Endothelial cell of umbilical vein (primary cell): ENCODE data around the gene KCNC1. TPM values are rescaled to one million over a fixed set of nuclear protein-coding genes. Genes with fewer than 3 reads are reported as not detected.

Experiments
- BruUV-seq: library from RNA; stranded (reverse); fragments of 400-500 nt; replicated peaks from 2 replicates; lab custom pipeline; 2021; lab: Mats Ljungman, UMichigan
- CTCF ChIA-PET: fragments of 300-600, 350-600 bp; sonication (Branson Sonifier 250); formaldehyde crosslinking; loops from one replicate; lab custom pipeline; 2021; ENCODE audit warnings: antibody characterized with exemption, inconsistent platforms; lab: Charles Lee
- POLR2A ChIA-PET: fragments of 300-600, 350-600 bp; sonication (Branson Sonifier 250); formaldehyde crosslinking; loops from one replicate; lab custom pipeline; 2021; ENCODE audit warnings: antibody characterized with exemption, inconsistent platforms; lab: Charles Lee
- DNase-seq: peaks from one replicate; pipeline ENCODE4 v3.0.0-alpha.2; 2011; ENCODE audit warnings: low read depth, low spot score
- FAIRE-seq: peaks from 2 replicates; lab custom pipeline; 2011; peaks lifted over from hg19 to GRCh38; lab: Jason Lieb, UNC
- H2AFZ ChIP-seq: 2 replicates; pipeline ENCODE4 v1.6.0; 2012; ENCODE audit warnings: low read depth, low read length, control low read depth, inconsistent platforms
- H3K27ac ChIP-seq: 2 replicates; pipeline ENCODE4 v1.5.1; 2011; ENCODE audit warnings: low read depth, mild to moderate bottlenecking, control low read depth, low read length, moderate library complexity; ENCODE audit not compliant: insufficient read depth
- H3K27me3 ChIP-seq, 2 experiments: 2 replicates each; pipeline versions ENCODE4 v1.6.0 to v1.6.1; 2011; ENCODE audit warnings: low read length in 2 of 2, mixed read lengths in 1 of 2; ENCODE audit not compliant: control insufficient read depth in 2 of 2, insufficient read depth in 2 of 2
- H3K36me3 ChIP-seq, 2 experiments: 2 replicates in 1 of 2; 3 replicates in 1 of 2; pipeline ENCODE4 v1.5.1; 2011; ENCODE audit warnings: low read length in 2 of 2, mild to moderate bottlenecking in 1 of 2, moderate library complexity in 1 of 2; ENCODE audit not compliant: control insufficient read depth in 2 of 2, insufficient read depth in 2 of 2; ENCODE audit errors: extremely low read depth in 1 of 2
- H3K4me1 ChIP-seq: 3 replicates; pipeline ENCODE4 v1.5.1; 2011; ENCODE audit warnings: mild to moderate bottlenecking, low read length; ENCODE audit not compliant: control insufficient read depth, insufficient read depth; ENCODE audit errors: extremely low read depth
- H3K4me2 ChIP-seq: 2 replicates; pipeline ENCODE4 v1.6.1; 2011; ENCODE audit warnings: low read length, control low read depth, mixed read lengths; ENCODE audit not compliant: insufficient read depth
- H3K4me3 ChIP-seq, 3 experiments: fragments of 200-600 bp in 1 of 3; sonication (generic), shearing (Covaris generic) in 1 of 3; replicated peaks in 1 of 3; 2 replicates each; pipeline ENCODE4 v1.5.1; 2011 to 2016; ENCODE audit warnings: control low read depth in 3 of 3, low read length in 3 of 3, mild to moderate bottlenecking in 2 of 3, inconsistent platforms in 1 of 3, low read depth in 1 of 3, moderate library complexity in 1 of 3; ENCODE audit not compliant: insufficient read depth in 1 of 3
- H3K79me2 ChIP-seq: 2 replicates; pipeline ENCODE4 v1.6.0; 2012; ENCODE audit warnings: low read length, inconsistent platforms; ENCODE audit not compliant: control insufficient read depth, insufficient read depth
- H3K9ac ChIP-seq: replicated peaks from 2 replicates; pipeline ENCODE3; 2011; ENCODE audit warnings: low read length, control low read depth; ENCODE audit not compliant: insufficient read depth; ENCODE audit errors: extremely low read depth
- H3K9me1 ChIP-seq: replicated peaks from 3 replicates; pipeline ENCODE4 v1.6.0; 2011; ENCODE audit warnings: mild to moderate bottlenecking, low read length; ENCODE audit not compliant: control insufficient read depth, insufficient read depth; ENCODE audit errors: extremely low read depth
- H3K9me3 ChIP-seq: replicated peaks from 2 replicates; pipeline ENCODE4 v1.5.1; 2012; ENCODE audit warnings: low read length, inconsistent platforms; ENCODE audit not compliant: control insufficient read depth, insufficient read depth
- H4K20me1 ChIP-seq: replicated peaks from 2 replicates; pipeline ENCODE3; 2011; ENCODE audit warnings: mild to moderate bottlenecking, low read length; ENCODE audit not compliant: control insufficient read depth, insufficient read depth; ENCODE audit errors: extremely low read depth
- EZH2 ChIP-seq: IDR thresholded peaks from 2 replicates; pipeline ENCODE4 v1.6.1; 2012; ENCODE audit warnings: borderline replicate concordance, low read depth, mild to moderate bottlenecking, moderate library complexity, low read length, inconsistent platforms; ENCODE audit not compliant: severe bottlenecking
- FOS ChIP-seq: IDR thresholded peaks from 2 replicates; pipeline ENCODE4 v1.6.1; 2011; ENCODE audit warnings: mild to moderate bottlenecking, low read length, moderate library complexity, borderline replicate concordance; ENCODE audit not compliant: insufficient read depth
- GATA2 ChIP-seq: IDR thresholded peaks from 2 replicates; pipeline ENCODE4 v1.7.0; 2011; ENCODE audit warnings: low read depth, mild to moderate bottlenecking, moderate library complexity, mixed read lengths, low read length; ENCODE audit not compliant: insufficient read length, insufficient read depth
- JUN ChIP-seq: IDR thresholded peaks from 2 replicates; pipeline ENCODE4 v1.6.1; 2011; ENCODE audit warnings: borderline replicate concordance, low read depth; ENCODE audit not compliant: insufficient read length, insufficient read depth
- MYC ChIP-seq: IDR thresholded peaks from one replicate; pipeline ENCODE4 v1.6.1; 2011; ENCODE audit warnings: mild to moderate bottlenecking, low read depth, low read length
- POLR2A ChIP-seq: IDR thresholded peaks from 2 replicates; pipeline ENCODE4 v1.6.1; 2012; ENCODE audit warnings: low read depth, mild to moderate bottlenecking, control low read depth, low read length
- POLR2AphosphoS5 ChIP-seq: IDR thresholded peaks from 2 replicates; pipeline ENCODE4 v1.6.1; 2012; ENCODE audit warnings: low read depth, mild to moderate bottlenecking, control low read depth, low read length, moderate library complexity; ENCODE audit not compliant: insufficient read depth
- dilution Hi-C: fragments of 300-500 bp; cut with MboI; formaldehyde crosslinking; loops from one replicate; pipeline ENCODE4 v1.15.0; 2019; ENCODE audit warnings: low sequenced_read_pairs; ENCODE audit not compliant: extremely low pct_ligation_motif_present
- intact Hi-C: fragments of 100-400 bp; cut with micrococcal nuclease; formaldehyde crosslinking; loops from one replicate; pipeline ENCODE4 v1.10.0; 2022
- polyA plus RNA-seq, 4 experiments: library from polyadenylated mRNA; depleted of rRNA in 3 of 4; stranded (reverse) in 3 of 4; unstranded in 1 of 4; fragments of >200 nt; gene quantifications; 2 replicates each; pipeline versions ENCODE4 v1.2.1 to v1.2.3, GENCODE V29; 2011 to 2012; ENCODE audit warnings: missing spikeins in 1 of 4
- total RNA-seq: library from RNA; stranded (reverse); gene quantifications from 2 replicates; pipeline ENCODE4 v1.2.3, GENCODE V29; 2021
- TF ChIP-seq, protein P1 (sequence below): IDR thresholded peaks from 2 replicates; pipeline ENCODE4 v1.6.1; 2011; ENCODE audit not compliant: insufficient read depth, insufficient read length
- TF ChIP-seq, protein P2 (sequence below), 2 donors: IDR thresholded peaks; 1 replicate in 1 of 2; 2 replicates in 1 of 2; pipeline ENCODE4 v1.5.1; 2011; ENCODE audit warnings: low read length in 2 of 2, mild to moderate bottlenecking in 2 of 2, moderate library complexity in 2 of 2, control low read depth in 1 of 2, inconsistent platforms in 1 of 2, low read depth in 1 of 2; ENCODE audit not compliant: insufficient read depth in 1 of 2; ENCODE audit errors: extremely low read depth in 1 of 2

The KCNC1 gene
- total and polyA plus RNA-seq, 2 donors (not counting 3 experiments of a cell fraction or from before 2014, with no cell fraction given) = not detected

DNA sequence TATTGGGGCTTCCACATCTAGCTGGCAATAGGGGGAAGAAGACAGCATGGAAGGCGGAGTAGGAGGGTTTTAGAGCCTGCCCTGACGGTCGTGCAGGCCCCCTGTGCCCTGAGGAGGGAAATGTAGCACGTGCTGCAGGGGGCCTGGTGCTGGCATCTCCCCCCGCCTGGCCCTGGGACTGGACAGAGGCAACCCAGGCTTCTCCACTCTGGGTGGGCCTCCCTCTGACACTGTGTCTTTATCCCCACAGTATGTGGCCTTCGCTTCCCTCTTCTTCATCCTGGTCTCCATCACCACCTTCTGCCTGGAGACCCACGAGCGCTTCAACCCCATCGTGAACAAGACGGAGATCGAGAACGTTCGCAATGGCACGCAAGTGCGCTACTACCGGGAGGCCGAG lies 36.8 kb downstream of the KCNC1 start:
- no peaks in the 10 kb centered on the region for H3K36me3 ChIP-seq

More for the DNA sequence above, 36.8 kb downstream of the KCNC1 start:
- Histone ChIP-seq H2AFZ (no peak overlapping the region), H3K4me2 (no peak overlapping the region), H3K27me3 (no peaks in the 10 kb centered on the region), H4K20me1 (no peaks in the 10 kb centered on the region), H3K9me3 (no peaks in the 10 kb centered on the region), H3K4me3 (no peak overlapping the region), H3K9me1 (no peaks in the 10 kb centered on the region), H3K27ac (no peak overlapping the region), H3K4me1 (no peaks in the 10 kb centered on the region), H3K79me2 (no peaks in the 10 kb centered on the region), H3K9ac (no peak overlapping the region)
- intact Hi-C loops (no loop called here), dilution Hi-C loops (no loop called here)
- FAIRE-seq (no peak), DNase-seq (no peak)
- TF ChIP-seq, protein P1, sequence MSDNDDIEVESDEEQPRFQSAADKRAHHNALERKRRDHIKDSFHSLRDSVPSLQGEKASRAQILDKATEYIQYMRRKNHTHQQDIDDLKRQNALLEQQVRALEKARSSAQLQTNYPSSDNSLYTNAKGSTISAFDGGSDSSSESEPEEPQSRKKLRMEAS = no peak
- TF ChIP-seq EZH2 (no peak), FOS (no peak), POLR2A (no peak), GATA2 (no peak), JUN (no peak), POLR2AphosphoS5 (no peak), MYC (no peak)
- TF ChIP-seq, protein P2, sequence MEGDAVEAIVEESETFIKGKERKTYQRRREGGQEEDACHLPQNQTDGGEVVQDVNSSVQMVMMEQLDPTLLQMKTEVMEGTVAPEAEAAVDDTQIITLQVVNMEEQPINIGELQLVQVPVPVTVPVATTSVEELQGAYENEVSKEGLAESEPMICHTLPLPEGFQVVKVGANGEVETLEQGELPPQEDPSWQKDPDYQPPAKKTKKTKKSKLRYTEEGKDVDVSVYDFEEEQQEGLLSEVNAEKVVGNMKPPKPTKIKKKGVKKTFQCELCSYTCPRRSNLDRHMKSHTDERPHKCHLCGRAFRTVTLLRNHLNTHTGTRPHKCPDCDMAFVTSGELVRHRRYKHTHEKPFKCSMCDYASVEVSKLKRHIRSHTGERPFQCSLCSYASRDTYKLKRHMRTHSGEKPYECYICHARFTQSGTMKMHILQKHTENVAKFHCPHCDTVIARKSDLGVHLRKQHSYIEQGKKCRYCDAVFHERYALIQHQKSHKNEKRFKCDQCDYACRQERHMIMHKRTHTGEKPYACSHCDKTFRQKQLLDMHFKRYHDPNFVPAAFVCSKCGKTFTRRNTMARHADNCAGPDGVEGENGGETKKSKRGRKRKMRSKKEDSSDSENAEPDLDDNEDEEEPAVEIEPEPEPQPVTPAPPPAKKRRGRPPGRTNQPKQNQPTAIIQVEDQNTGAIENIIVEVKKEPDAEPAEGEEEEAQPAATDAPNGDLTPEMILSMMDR (IDR thresholded peaks at IDR 0.05; ENCODE audit: extremely low read depth in 1 of 2, insufficient read depth in 1 of 2, low read depth in 1 of 2, low read length in 2 of 2) = no peak
- POLR2A ChIA-PET = no interaction called here
- CTCF ChIA-PET = interaction anchor here (0.9 to 1.4 kb wide), 4 partner anchors 15 to 208 kb away, joined by 3 to 12 read pairs (median 7); no protein-coding TSS in a partner anchor
- BruUV-seq = no TSS peak
